Keratinocyte (primary cell): ENCODE results near the gene ACAD11. TPM values are rescaled to one million over a fixed set of nuclear protein-coding genes. Genes with fewer than 3 reads are reported as not detected.

Experiments
- DNase-seq: peaks from one replicate; pipeline ENCODE4 v3.0.0-alpha.2; 2011; ENCODE audit warnings: low read depth, missing footprints, low spot score
- FAIRE-seq: peaks from 2 replicates; lab custom pipeline; 2011; peaks lifted over from hg19 to GRCh38; lab: Jason Lieb, UNC
- H2AFZ ChIP-seq: 2 replicates; pipeline ENCODE4 v1.6.0; 2012; ENCODE audit warnings: low read length, control low read depth, inconsistent platforms; ENCODE audit not compliant: control insufficient read depth
- H3K27ac ChIP-seq: 2 replicates; pipeline ENCODE4 v1.5.1; 2011; ENCODE audit warnings: low read length; ENCODE audit not compliant: control insufficient read depth, insufficient read depth
- H3K27me3 ChIP-seq: 3 replicates; pipeline ENCODE4 v1.6.0; 2011; ENCODE audit warnings: low read length; ENCODE audit not compliant: control insufficient read depth, insufficient read depth; ENCODE audit errors: extremely low read depth
- H3K36me3 ChIP-seq, 2 experiments: 2 replicates in 1 of 2; 3 replicates in 1 of 2; pipeline ENCODE4 v1.5.1; 2011; ENCODE audit warnings: low read length in 2 of 2, mild to moderate bottlenecking in 1 of 2; ENCODE audit not compliant: control insufficient read depth in 2 of 2, insufficient read depth in 2 of 2; ENCODE audit errors: extremely low read depth in 1 of 2
- H3K4me1 ChIP-seq: 3 replicates; pipeline ENCODE4 v1.5.1; 2011; ENCODE audit warnings: low read length; ENCODE audit not compliant: control insufficient read depth, insufficient read depth; ENCODE audit errors: extremely low read depth
- H3K4me2 ChIP-seq: 3 replicates; pipeline ENCODE4 v1.6.0; 2011; ENCODE audit warnings: low read depth, low read length; ENCODE audit not compliant: control insufficient read depth, insufficient read depth; ENCODE audit errors: extremely low read depth
- H3K4me3 ChIP-seq, 3 experiments: fragments of 200-600 bp in 1 of 3; sonication (generic) in 1 of 3; 2 replicates in 2 of 3; 3 replicates in 1 of 3; pipeline ENCODE4 v1.5.1; 2011 to 2016; ENCODE audit warnings: low read length in 3 of 3, mild to moderate bottlenecking in 3 of 3, control low read depth in 2 of 3, inconsistent platforms in 1 of 3, low read depth in 1 of 3, mixed read lengths in 1 of 3, mixed run types in 1 of 3, moderate library complexity in 1 of 3; ENCODE audit not compliant: control insufficient read depth in 2 of 3, insufficient read depth in 2 of 3; ENCODE audit errors: extremely low read depth in 1 of 3
- H3K79me2 ChIP-seq: 2 replicates; pipeline ENCODE4 v1.6.0; 2012; ENCODE audit warnings: low read length; ENCODE audit not compliant: control insufficient read depth, insufficient read depth
- H3K9ac ChIP-seq: 3 replicates; pipeline ENCODE4 v1.6.0; 2011; ENCODE audit warnings: low read length; ENCODE audit not compliant: control insufficient read depth, insufficient read depth; ENCODE audit errors: extremely low read depth
- H3K9me1 ChIP-seq: 3 replicates; pipeline ENCODE4 v1.6.0; 2011; ENCODE audit warnings: low read length; ENCODE audit not compliant: control insufficient read depth, insufficient read depth; ENCODE audit errors: extremely low read depth
- H3K9me3 ChIP-seq: 2 replicates; pipeline ENCODE4 v1.5.1; 2012; ENCODE audit warnings: low read depth, low read length; ENCODE audit not compliant: control insufficient read depth
- H4K20me1 ChIP-seq: 3 replicates; pipeline ENCODE4 v1.6.0; 2011; ENCODE audit warnings: low read length; ENCODE audit not compliant: control insufficient read depth, insufficient read depth; ENCODE audit errors: extremely low read depth
- CTCF ChIP-seq, 3 experiments: IDR thresholded peaks in 1 of 3; conservative IDR thresholded peaks in 1 of 3; optimal IDR thresholded peaks in 1 of 3; 2 replicates in 2 of 3; 3 replicates in 1 of 3; pipeline versions ENCODE3 to v1.5.1; 2011; ENCODE audit warnings: low read length in 3 of 3, mild to moderate bottlenecking in 3 of 3, moderate library complexity in 2 of 3, control low read depth in 1 of 3, inconsistent platforms in 1 of 3; ENCODE audit not compliant: insufficient read depth in 2 of 3; ENCODE audit errors: extremely low read depth in 1 of 3
- EZH2 ChIP-seq: IDR thresholded peaks from one replicate; pipeline ENCODE4 v1.6.1; 2012; ENCODE audit warnings: inconsistent platforms, mild to moderate bottlenecking, low read length, moderate library complexity
- dilution Hi-C: fragments of 300-500 bp; cut with MboI; formaldehyde crosslinking; loops from one replicate; pipeline ENCODE4 v1.7.0; 2020; ENCODE audit warnings: low sequenced_read_pairs; ENCODE audit not compliant: extremely low pct_ligation_motif_present
- polyA plus RNA-seq, 5 experiments: library from polyadenylated mRNA; depleted of rRNA in 3 of 5; stranded (reverse) in 3 of 5; stranded (forward) in 1 of 5; unstranded in 1 of 5; fragments of >200 nt; gene quantifications; 1 replicate in 1 of 5; 2 replicates in 3 of 5; 3 replicates in 1 of 5; pipeline versions ENCODE4 v1.2.1 to v1.2.3, GENCODE V29; 2011 to 2012; ENCODE audit warnings: missing spikeins in 2 of 5, low read depth in 1 of 5, low replicate concordance in 1 of 5

The ACAD11 gene
- polyA plus RNA-seq, 1 donor (not counting 4 experiments of a cell fraction or from before 2014, with no cell fraction given), result 32.1 TPM

- H4K20me1 ChIP-seq, result no peaks in the 10 kb centered on the region
- no peak overlapping the region for H3K9ac ChIP-seq
- H3K27me3 ChIP-seq, result no peaks in the 10 kb centered on the region
- peak; percentile 74 for FAIRE-seq
- H2AFZ ChIP-seq, result no peak overlapping the region
- dilution Hi-C loops, result no loop called here
- H3K36me3 ChIP-seq, result peaks cover 12 to 15% of the 10 kb centered on the region in 2 experiments
- H3K27ac ChIP-seq, result no peak overlapping the region
- no peak for TF ChIP-seq EZH2
- TF ChIP-seq CTCF (optimal IDR thresholded peaks at IDR 0.05 in 1 of 3, IDR thresholded peaks at IDR 0.05 in 1 of 3, conservative IDR thresholded peaks at IDR 0.05 in 1 of 3; ENCODE audit: extremely low read depth in 1 of 3, insufficient read depth in 2 of 3, low read length in 3 of 3), result peak; percentile 34 to 70 (median 53)
- no peaks in the 10 kb centered on the region for H3K9me3 ChIP-seq
- no peaks in the 10 kb centered on the region for H3K79me2 ChIP-seq
- H3K4me3 ChIP-seq, result no peak overlapping the region
- peak overlapping the region; percentile 8 for H3K4me2 ChIP-seq
- no peaks in the 10 kb centered on the region for H3K9me1 ChIP-seq
- peak; percentile 59 for DNase-seq
- peaks cover 11% of the 10 kb centered on the region for H3K4me1 ChIP-seq
Measured at GRCh38 chr3:132535575-132536441, 123.8 kb downstream of the ACAD11 start.

GRCh38 chr3:132530624-132531023 is 129.0 kb downstream of the ACAD11 start:
- Histone ChIP-seq H3K27ac (no peak overlapping the region), H3K9me1 (no peaks in the 10 kb centered on the region), H2AFZ (no peak overlapping the region), H3K36me3 (peaks cover 13 to 19% of the 10 kb centered on the region in 2 experiments), H3K9me3 (no peaks in the 10 kb centered on the region), H3K4me1 (no peaks in the 10 kb centered on the region), H3K79me2 (no peaks in the 10 kb centered on the region), H3K9ac (no peak overlapping the region), H4K20me1 (no peaks in the 10 kb centered on the region), H3K4me2 (no peak overlapping the region), H3K27me3 (no peaks in the 10 kb centered on the region), H3K4me3 (no peak overlapping the region)
- dilution Hi-C loops, result no loop called here
- DNase-seq (no peak), FAIRE-seq (no peak)
- TF ChIP-seq CTCF (optimal IDR thresholded peaks at IDR 0.05 in 1 of 3, IDR thresholded peaks at IDR 0.05 in 1 of 3, conservative IDR thresholded peaks at IDR 0.05 in 1 of 3; ENCODE audit: extremely low read depth in 1 of 3, insufficient read depth in 2 of 3, low read length in 3 of 3) (no peak), EZH2 (no peak)
